ENCODE results near the gene ZBTB4.

ZBTB4 gene

DNA sequence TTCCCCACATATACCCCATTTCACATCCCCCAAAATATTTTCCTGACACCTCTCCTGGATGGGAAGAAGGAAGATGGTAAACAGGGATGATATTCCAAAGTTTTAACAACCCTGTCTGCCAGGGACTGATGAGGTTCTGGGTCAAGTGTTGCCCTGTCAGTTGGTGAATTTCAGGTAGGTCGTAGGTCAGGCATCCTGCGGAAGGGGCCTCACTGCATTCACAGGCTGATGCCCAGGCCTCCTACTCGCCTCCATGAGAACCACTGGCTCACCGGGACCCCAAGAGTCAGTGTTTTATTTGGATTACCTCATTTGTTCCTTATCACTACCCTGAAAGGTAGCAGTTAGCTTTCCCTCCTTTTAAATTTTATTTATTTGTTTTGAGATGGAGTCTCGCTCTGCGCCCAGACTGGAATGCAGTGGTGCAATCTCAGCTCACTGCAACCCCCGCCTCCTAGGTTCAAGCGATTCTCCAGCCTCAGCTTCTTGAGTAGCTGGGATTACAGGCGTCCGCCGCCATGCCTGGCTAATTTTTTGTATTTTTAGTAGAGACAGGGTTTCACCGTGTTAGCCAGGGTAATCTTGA, 10.5 kb downstream of the ZBTB4 start:
- no peak for DNase-seq (ENCODE audit: low spot score)

DNA sequence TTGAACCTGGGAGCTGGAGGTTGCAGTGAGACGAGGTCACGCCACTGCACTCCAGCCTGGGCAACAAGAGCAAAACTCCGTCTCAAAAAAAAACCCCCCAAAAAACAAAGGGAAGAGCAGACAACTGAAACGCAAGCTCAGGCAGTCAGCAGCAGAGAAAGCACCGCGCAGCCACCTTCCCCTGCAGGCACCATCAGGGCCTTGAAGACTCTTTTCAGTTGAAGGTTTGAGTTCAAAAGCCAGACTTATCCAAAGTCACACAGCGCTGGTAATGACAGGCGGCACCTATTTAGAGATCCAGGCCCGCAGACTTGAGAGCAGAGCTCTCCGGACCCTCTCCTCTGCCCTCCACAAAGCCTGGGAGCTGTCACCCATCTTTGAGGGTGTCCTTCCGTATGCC, 11.1 kb downstream of the ZBTB4 start:
- no peak for DNase-seq (ENCODE audit: low spot score)

- no peak for DNase-seq (ENCODE audit: low spot score)
Measured at GRCh38 chr17:7467498-7467897, 11.9 kb downstream of the ZBTB4 start.

DNA sequence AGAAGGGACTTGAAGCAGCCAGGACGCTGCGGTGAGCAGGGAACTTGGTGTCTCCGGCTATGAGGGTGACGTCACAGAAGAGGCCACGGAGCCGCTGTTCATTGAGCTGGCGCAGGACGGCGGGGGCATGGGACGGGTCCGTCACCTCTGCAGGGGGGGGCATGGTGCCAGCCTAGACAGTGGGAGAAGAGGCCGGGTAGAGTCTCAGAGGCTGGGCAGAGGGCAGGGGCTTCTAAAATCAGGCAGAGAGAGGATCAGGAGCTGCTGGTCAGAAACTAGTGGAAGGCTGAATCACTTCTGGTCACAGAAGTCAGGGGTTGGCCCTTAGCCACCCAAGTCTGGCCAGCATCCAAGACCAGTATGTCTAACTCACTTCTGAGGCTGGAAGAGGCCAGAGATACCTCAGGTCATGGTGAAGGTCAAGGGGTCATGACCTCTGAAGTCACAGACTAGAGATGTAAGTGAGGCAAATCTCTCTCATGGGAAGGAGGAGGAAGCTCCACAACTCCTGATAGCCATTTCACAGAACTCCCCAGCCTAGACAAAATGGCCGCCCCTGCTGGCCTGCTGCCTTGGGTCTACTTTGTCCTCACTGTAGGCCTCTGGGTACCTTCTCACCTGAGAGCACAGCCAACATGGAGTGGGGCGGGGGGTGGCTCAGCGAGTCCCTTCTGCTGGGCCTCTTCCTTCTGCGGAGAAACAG, 12.6 kb downstream of the ZBTB4 start:
- no peak for DNase-seq (ENCODE audit: low spot score)

DNA sequence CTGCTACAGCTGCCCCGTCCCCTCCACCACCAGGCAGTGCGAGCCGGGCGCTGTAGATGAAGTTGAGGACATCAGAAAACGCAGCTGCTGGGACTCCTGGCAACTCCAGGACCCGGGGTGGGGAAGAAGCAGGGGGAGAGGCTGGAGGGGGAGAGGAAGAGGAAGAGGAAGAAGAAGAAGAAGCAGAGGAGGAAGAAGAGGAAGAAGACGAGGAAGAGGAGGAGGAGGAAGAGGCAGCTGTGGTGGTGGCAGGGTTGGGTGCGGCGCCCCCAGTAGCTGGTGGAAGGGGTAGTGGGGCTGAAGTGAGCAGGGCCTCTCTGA, 13.2 kb downstream of the ZBTB4 start:
- no peak for DNase-seq (ENCODE audit: low spot score)

- no peak for DNase-seq (ENCODE audit: low spot score)
Measured at GRCh38 chr17:7465597-7466275, 13.7 kb downstream of the ZBTB4 start.

GRCh38 chr17:7464081-7464480, 15.3 kb downstream of the ZBTB4 start:
- DNase-seq (ENCODE audit: low spot score) = no peak

GRCh38 chr17:7463372-7463846, 16.0 kb downstream of the ZBTB4 start:
- DNase-seq (ENCODE audit: low spot score) = no peak

GRCh38 chr17:7462474-7463371, 16.7 kb downstream of the ZBTB4 start:
- no peak for DNase-seq (ENCODE audit: low spot score)

DNA sequence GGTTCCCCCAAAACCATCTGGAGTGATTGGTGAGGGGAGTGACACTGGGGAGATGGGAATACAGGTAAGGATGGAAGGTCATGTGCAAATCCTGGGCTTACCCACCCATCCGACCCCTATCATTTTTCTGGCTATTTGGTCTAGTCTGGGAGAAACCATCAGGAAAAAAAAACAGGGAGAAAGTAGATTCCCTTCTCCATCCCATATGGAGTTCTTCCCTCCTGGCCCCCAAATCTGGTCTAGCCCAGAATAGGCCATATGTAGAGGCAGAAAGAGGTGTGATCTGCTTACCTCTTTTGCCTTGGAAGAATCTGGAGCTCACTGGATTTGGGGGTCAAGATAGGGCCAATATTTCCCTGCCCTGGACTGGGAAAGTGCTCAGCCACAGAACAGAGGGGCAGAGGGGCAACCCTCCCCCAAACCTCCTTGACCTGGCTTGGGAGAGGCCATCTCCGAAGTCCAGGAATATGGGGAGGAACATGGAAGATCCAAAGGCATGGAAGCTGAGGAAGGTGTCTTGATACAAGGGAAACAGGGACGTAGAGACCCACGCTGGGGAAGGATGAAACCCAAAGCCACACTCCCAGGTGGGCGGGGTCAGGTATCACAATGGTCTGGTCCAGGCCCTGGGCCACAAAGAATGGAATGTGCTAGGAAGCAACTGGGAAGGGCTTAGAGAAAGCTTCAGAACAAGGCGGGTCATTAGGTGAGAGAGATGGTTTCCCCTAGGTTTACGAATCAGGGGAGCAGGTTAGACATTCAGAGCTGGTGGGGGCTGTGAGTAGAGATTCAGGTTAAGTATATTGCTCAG, 18.4 kb downstream of the ZBTB4 start:
- no peak for DNase-seq (ENCODE audit: low spot score)

DNA sequence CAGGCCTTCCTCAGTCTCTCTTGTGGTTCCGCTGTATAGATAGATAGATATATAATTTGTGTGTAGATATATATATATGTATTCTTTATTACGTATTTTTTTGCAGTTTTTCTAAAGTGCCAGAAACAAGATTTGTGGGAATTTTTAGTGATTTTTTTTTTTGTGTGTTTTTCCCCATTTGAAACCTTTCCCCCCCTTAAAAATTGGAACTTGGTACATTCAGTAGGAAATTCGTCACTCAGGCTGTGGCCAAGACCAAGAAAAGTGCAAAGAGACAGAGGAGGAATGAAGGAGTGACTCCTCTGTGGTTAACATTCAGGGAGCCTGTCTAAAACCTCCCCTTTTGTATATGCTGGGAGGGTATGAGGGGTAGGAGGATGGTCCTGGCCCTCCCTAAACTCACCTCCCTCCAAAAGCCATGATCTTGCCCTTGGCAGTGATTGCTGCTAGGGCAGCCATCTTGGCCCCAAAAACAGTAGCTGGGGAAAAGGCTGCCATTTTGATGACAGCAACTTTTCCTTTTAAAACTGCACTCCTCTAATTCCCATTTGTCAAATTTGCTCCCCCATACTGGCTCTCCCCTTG, 19.4 kb downstream of the ZBTB4 start:
- no peak for DNase-seq (ENCODE audit: low spot score)

DNA sequence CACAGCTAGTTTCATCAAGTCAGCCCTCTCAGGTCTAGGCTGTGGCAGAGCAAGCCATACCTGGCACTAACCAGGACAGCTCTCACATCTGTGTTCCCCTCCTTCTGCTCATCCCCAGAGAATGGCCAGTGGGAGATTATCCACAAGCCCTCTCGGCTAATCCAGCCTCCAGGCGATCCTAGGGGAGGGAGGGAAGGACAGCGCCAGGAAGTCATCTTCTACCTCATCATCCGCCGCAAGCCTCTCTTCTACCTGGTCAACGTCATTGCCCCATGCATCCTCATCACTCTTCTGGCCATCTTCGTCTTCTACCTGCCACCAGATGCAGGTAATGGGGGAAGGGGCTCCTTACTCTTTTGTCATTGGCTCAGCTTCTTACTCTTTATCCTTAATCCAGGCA, 31.0 kb downstream of the ZBTB4 start:
- no peak for DNase-seq (ENCODE audit: low spot score)

- no peak for DNase-seq (ENCODE audit: low spot score)
Measured at GRCh38 chr17:7445619-7445968, 33.8 kb downstream of the ZBTB4 start.

GRCh38 chr17:7444682-7445618, 34.5 kb downstream of the ZBTB4 start, which contains the start of gene CHRNB1:
CHRNB1 (plus strand) TSS chr17:7445061; CDS start chr17:7445128, 67 bp downstream.
- no peak for DNase-seq (ENCODE audit: low spot score)

DNA sequence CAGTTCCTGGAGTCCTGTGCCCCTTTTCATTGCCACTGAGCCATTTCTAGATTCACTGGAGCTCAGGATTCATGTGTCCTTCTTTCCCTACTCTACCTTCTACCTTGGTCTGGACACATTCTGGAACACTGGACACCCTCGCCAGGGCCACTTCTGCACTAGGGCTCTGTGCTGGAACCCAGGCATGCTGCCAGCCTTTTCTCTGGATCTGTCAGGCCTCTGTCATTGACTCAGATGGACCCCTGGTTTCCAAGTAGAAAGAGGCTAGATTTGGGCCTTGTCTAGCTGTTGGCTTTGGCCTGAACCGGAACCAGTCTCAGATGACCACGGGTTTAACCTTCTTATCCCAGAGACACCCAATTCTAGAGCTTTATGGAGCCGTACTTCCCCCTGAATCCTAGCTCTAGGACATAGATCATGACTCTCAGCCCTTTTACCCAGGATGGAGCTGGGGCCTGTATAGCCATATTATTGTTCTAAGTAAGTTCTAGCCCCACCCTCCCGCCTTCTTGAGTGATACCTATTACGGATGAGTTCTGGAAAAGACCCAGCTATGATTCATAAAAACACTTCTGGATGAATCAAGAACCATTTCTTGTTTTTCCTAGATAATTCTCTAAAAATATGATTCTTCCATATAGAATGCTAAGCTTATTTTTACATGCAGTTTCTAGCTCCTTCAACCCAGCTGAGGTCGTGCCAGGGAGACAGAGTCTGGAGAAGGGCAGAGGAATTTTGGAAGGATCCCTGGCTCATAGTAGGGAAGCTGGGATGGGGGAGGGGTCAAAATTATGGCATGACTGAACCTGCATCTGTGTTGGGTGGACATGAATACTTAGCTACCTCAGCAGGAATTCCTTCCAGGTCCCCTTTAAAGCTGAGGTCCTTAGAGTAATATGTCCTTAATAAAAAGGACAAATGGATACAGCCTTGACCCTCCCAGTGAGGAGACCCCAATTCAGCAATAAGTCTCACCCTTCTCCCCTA, 35.6 kb downstream of the ZBTB4 start:
- no peak for DNase-seq (ENCODE audit: low spot score)

GRCh38 chr17:7442142-7442541, 37.3 kb downstream of the ZBTB4 start:
- DNase-seq (ENCODE audit: low spot score) = no peak

- DNase-seq (ENCODE audit: low spot score) = no peak
Measured at GRCh38 chr17:7441266-7441665, 38.2 kb downstream of the ZBTB4 start.

GRCh38 chr17:7440834-7441195, 38.6 kb downstream of the ZBTB4 start:
- DNase-seq (ENCODE audit: low spot score) = no peak

Data from activated CD4-positive, alpha-beta T cell treated with anti-CD3 and anti-CD28 coated beads, Interleukin-2, Interleukin-4, amounts not matched to agents 100 ng/mL and 50 ng/mL, durations not matched to agents 16 hours and 8 hours (primary cell).